Measurements from ENCODE around the gene CST1.
"Not testable (repeated sequence)": the region's sequence is repeated elsewhere in the genome, so short reads cannot be mapped to it uniquely, and the experiment has no call there.

CST1 gene

DNA sequence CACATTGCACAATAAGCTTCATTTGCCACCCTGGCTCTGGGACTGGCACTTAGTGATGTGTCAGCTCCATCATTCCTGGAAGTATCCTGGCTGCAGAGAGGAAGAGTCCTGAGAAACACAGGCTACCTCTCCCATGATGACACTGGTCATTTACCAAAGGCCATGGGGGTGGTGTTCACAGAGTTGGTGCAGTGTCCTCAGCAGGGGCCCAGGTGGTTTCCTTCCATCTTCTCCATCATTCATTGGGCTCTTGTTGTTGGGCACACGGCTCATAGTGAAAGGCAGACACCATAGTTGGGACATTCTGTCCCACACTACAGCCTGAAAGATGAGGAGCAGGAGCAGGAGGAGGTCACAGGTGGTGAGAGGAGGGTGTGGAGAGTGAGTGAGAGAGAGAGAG lies 15.8 kb upstream of the CST1 start:
- H3K4me3 ChIP-seq (replicated peaks; ENCODE audit: low read depth, low read length), result no peak overlapping the region
- TF ChIP-seq, protein P1, sequence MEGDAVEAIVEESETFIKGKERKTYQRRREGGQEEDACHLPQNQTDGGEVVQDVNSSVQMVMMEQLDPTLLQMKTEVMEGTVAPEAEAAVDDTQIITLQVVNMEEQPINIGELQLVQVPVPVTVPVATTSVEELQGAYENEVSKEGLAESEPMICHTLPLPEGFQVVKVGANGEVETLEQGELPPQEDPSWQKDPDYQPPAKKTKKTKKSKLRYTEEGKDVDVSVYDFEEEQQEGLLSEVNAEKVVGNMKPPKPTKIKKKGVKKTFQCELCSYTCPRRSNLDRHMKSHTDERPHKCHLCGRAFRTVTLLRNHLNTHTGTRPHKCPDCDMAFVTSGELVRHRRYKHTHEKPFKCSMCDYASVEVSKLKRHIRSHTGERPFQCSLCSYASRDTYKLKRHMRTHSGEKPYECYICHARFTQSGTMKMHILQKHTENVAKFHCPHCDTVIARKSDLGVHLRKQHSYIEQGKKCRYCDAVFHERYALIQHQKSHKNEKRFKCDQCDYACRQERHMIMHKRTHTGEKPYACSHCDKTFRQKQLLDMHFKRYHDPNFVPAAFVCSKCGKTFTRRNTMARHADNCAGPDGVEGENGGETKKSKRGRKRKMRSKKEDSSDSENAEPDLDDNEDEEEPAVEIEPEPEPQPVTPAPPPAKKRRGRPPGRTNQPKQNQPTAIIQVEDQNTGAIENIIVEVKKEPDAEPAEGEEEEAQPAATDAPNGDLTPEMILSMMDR (IDR thresholded peaks at IDR 0.05; ENCODE audit: low read depth, low read length, missing control alignments), result no peak
- no peak for DNase-seq (ENCODE audit: extremely low read depth, low read depth)

DNA sequence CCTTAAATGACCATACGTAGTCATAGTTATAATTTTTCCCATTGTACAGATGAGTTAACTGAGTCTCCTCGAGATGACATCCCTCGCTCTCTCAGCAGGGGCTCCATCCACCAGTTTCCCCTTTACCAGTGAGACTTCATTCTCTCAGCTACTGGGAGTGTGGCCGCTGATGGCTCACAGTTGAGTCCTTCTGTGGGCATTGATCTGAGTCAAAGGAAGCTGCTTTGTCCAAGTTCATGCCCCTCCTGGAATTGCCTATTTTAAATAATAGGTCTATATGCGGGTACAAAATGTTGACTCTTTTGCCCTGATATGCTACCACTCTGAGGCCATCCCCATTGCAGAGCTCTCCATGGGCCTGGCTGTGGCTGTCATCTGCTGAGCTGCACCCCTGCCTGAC lies 14.8 kb upstream of the CST1 start:
- TF ChIP-seq, protein P1 (IDR thresholded peaks at IDR 0.05; ENCODE audit: low read depth, low read length, missing control alignments), result no peak
- no peak for DNase-seq (ENCODE audit: extremely low read depth, low read depth)

DNA sequence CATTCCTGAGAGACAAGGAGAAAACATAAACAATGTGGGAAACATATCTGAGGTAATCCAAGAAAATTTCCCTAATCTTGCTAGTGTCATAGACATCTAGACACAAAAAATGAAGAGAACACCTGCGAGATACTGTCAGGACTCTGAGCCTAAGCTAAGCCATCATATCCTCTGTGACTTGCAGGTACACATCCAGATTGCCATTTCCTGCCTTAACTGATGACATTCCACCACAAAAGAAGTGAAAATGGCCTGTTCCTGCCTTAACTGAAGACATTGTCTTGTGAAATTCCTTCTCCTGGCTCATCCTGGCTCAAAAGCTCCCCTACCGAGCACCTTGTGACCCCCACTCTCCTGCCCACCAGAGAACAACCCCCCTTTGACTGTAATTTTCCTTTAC lies 13.9 kb upstream of the CST1 start:
- not testable (repeated sequence) for H3K4me3 ChIP-seq (replicated peaks; ENCODE audit: low read depth, low read length); DNase-seq (ENCODE audit: extremely low read depth, low read depth)

More for the DNA sequence above, 14.8 kb upstream of the CST1 start:
- no peak overlapping the region for H3K4me3 ChIP-seq (replicated peaks; ENCODE audit: low read depth, low read length)

GRCh38 chr20:23763345-23763744 lies 12.6 kb upstream of the CST1 start:
- no peak for DNase-seq (ENCODE audit: extremely low read depth, low read depth)
- TF ChIP-seq, protein P1 (IDR thresholded peaks at IDR 0.05; ENCODE audit: low read depth, low read length, missing control alignments), result no peak
- H3K4me3 ChIP-seq (replicated peaks; ENCODE audit: low read depth, low read length), result no peak overlapping the region

DNA sequence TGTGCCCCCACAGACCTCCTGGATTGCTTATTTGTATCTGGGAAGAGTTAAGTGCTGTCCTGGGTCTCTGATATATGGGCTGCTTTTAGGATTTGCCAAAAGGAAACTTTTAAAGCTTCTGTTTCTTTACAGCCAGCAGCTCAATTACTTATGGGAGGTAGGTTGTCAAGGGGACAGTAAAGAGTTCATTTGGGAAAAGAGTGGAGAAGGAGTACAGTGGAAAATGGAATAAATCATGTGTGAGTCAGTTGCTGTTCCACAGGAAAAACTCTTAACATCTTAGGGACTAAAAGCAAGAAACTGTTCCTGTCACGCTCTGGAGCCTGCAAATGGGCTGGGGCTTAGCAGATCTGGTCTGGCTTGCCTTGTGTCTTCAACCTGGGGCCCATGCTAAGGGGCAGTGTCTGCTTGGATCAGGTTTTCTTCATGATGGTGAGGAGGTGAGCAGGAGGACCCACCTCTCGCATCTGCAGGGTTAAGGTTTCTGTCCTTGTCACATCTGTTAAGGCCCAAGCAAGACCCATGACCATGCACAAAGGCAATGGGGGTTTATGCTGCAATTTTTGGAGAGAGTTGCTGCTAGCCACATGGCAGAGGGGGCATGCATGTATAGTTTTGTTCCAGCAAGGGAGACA lies 8.7 kb upstream of the CST1 start:
- TF ChIP-seq, protein P1 (IDR thresholded peaks at IDR 0.05; ENCODE audit: low read depth, low read length, missing control alignments), result no peak
- DNase-seq (ENCODE audit: extremely low read depth, low read depth), result no peak
- no peak overlapping the region for H3K4me3 ChIP-seq (replicated peaks; ENCODE audit: low read depth, low read length)

GRCh38 chr20:23756792-23757191 lies 6.1 kb upstream of the CST1 start:
- not testable (repeated sequence) for DNase-seq (ENCODE audit: extremely low read depth, low read depth)

GRCh38 chr20:23755131-23755611 lies 4.4 kb upstream of the CST1 start:
- peak; percentile 47 for DNase-seq (ENCODE audit: extremely low read depth, low read depth)
- not testable (repeated sequence) for H3K4me3 ChIP-seq (replicated peaks; ENCODE audit: low read depth, low read length)

More at GRCh38 chr20:23756792-23757191, 6.1 kb upstream of the CST1 start:
- H3K4me3 ChIP-seq (replicated peaks; ENCODE audit: low read depth, low read length), result not testable (repeated sequence)

DNA sequence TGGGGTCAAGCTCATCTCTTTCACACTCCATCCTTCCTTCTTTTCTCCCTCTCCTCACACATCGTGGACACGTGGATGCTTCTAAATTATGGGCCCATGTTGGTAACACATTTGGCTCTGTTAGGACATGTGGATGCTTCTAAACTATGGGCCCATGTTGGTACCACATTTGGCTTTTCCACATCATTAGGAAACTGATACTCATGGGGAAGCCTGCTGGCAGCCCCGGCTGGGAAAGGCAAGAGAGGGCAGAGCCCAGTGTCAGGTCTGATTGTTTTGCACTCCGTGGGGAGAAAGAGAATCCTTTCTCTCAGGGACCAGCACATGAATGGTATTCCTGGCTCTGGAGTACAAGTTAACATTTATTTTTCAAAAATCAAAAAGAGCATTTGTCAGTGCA lies 4.0 kb upstream of the CST1 start:
- TF ChIP-seq, protein P1 (IDR thresholded peaks at IDR 0.05; ENCODE audit: low read depth, low read length, missing control alignments), result no peak
- no peak overlapping the region for H3K4me3 ChIP-seq (replicated peaks; ENCODE audit: low read depth, low read length)
- peak; percentile 26 for DNase-seq (ENCODE audit: extremely low read depth, low read depth)
